Endothelial cell of umbilical vein (primary cell): ENCODE results near the gene CFAP57. TPM values are rescaled to one million over a fixed set of nuclear protein-coding genes. Genes with fewer than 3 reads are reported as not detected.

ENCODE experiments used
- BruUV-seq: library from RNA; stranded (reverse); fragments of 400-500 nt; replicated peaks from 2 replicates; lab custom pipeline; 2021; lab: Mats Ljungman, UMichigan
- CTCF ChIA-PET: fragments of 300-600, 350-600 bp; sonication (Branson Sonifier 250); formaldehyde crosslinking; loops from one replicate; lab custom pipeline; 2021; ENCODE audit warnings: antibody characterized with exemption, inconsistent platforms; lab: Charles Lee
- POLR2A ChIA-PET: fragments of 300-600, 350-600 bp; sonication (Branson Sonifier 250); formaldehyde crosslinking; loops from one replicate; lab custom pipeline; 2021; ENCODE audit warnings: antibody characterized with exemption, inconsistent platforms; lab: Charles Lee
- DNase-seq: peaks from one replicate; pipeline ENCODE4 v3.0.0-alpha.2; 2011; ENCODE audit warnings: low read depth, low spot score
- FAIRE-seq: peaks from 2 replicates; lab custom pipeline; 2011; peaks lifted over from hg19 to GRCh38; lab: Jason Lieb, UNC
- H2AFZ ChIP-seq: 2 replicates; pipeline ENCODE4 v1.6.0; 2012; ENCODE audit warnings: low read depth, low read length, control low read depth, inconsistent platforms
- H3K27ac ChIP-seq: 2 replicates; pipeline ENCODE4 v1.5.1; 2011; ENCODE audit warnings: low read depth, mild to moderate bottlenecking, control low read depth, low read length, moderate library complexity; ENCODE audit not compliant: insufficient read depth
- H3K27me3 ChIP-seq, 2 experiments: 2 replicates each; pipeline versions ENCODE4 v1.6.0 to v1.6.1; 2011; ENCODE audit warnings: low read length in 2 of 2, mixed read lengths in 1 of 2; ENCODE audit not compliant: control insufficient read depth in 2 of 2, insufficient read depth in 2 of 2
- H3K36me3 ChIP-seq, 2 experiments: 2 replicates in 1 of 2; 3 replicates in 1 of 2; pipeline ENCODE4 v1.5.1; 2011; ENCODE audit warnings: low read length in 2 of 2, mild to moderate bottlenecking in 1 of 2, moderate library complexity in 1 of 2; ENCODE audit not compliant: control insufficient read depth in 2 of 2, insufficient read depth in 2 of 2; ENCODE audit errors: extremely low read depth in 1 of 2
- H3K4me1 ChIP-seq: 3 replicates; pipeline ENCODE4 v1.5.1; 2011; ENCODE audit warnings: mild to moderate bottlenecking, low read length; ENCODE audit not compliant: control insufficient read depth, insufficient read depth; ENCODE audit errors: extremely low read depth
- H3K4me2 ChIP-seq: 2 replicates; pipeline ENCODE4 v1.6.1; 2011; ENCODE audit warnings: low read length, control low read depth, mixed read lengths; ENCODE audit not compliant: insufficient read depth
- H3K4me3 ChIP-seq, 3 experiments: fragments of 200-600 bp in 1 of 3; sonication (generic), shearing (Covaris generic) in 1 of 3; replicated peaks in 1 of 3; 2 replicates each; pipeline ENCODE4 v1.5.1; 2011 to 2016; ENCODE audit warnings: control low read depth in 3 of 3, low read length in 3 of 3, mild to moderate bottlenecking in 2 of 3, inconsistent platforms in 1 of 3, low read depth in 1 of 3, moderate library complexity in 1 of 3; ENCODE audit not compliant: insufficient read depth in 1 of 3
- H3K79me2 ChIP-seq: 2 replicates; pipeline ENCODE4 v1.6.0; 2012; ENCODE audit warnings: low read length, inconsistent platforms; ENCODE audit not compliant: control insufficient read depth, insufficient read depth
- H3K9ac ChIP-seq: replicated peaks from 2 replicates; pipeline ENCODE3; 2011; ENCODE audit warnings: low read length, control low read depth; ENCODE audit not compliant: insufficient read depth; ENCODE audit errors: extremely low read depth
- H3K9me1 ChIP-seq: replicated peaks from 3 replicates; pipeline ENCODE4 v1.6.0; 2011; ENCODE audit warnings: mild to moderate bottlenecking, low read length; ENCODE audit not compliant: control insufficient read depth, insufficient read depth; ENCODE audit errors: extremely low read depth
- H3K9me3 ChIP-seq: replicated peaks from 2 replicates; pipeline ENCODE4 v1.5.1; 2012; ENCODE audit warnings: low read length, inconsistent platforms; ENCODE audit not compliant: control insufficient read depth, insufficient read depth
- H4K20me1 ChIP-seq: replicated peaks from 2 replicates; pipeline ENCODE3; 2011; ENCODE audit warnings: mild to moderate bottlenecking, low read length; ENCODE audit not compliant: control insufficient read depth, insufficient read depth; ENCODE audit errors: extremely low read depth
- EZH2 ChIP-seq: IDR thresholded peaks from 2 replicates; pipeline ENCODE4 v1.6.1; 2012; ENCODE audit warnings: borderline replicate concordance, low read depth, mild to moderate bottlenecking, moderate library complexity, low read length, inconsistent platforms; ENCODE audit not compliant: severe bottlenecking
- FOS ChIP-seq: IDR thresholded peaks from 2 replicates; pipeline ENCODE4 v1.6.1; 2011; ENCODE audit warnings: mild to moderate bottlenecking, low read length, moderate library complexity, borderline replicate concordance; ENCODE audit not compliant: insufficient read depth
- GATA2 ChIP-seq: IDR thresholded peaks from 2 replicates; pipeline ENCODE4 v1.7.0; 2011; ENCODE audit warnings: low read depth, mild to moderate bottlenecking, moderate library complexity, mixed read lengths, low read length; ENCODE audit not compliant: insufficient read length, insufficient read depth
- JUN ChIP-seq: IDR thresholded peaks from 2 replicates; pipeline ENCODE4 v1.6.1; 2011; ENCODE audit warnings: borderline replicate concordance, low read depth; ENCODE audit not compliant: insufficient read length, insufficient read depth
- MYC ChIP-seq: IDR thresholded peaks from one replicate; pipeline ENCODE4 v1.6.1; 2011; ENCODE audit warnings: mild to moderate bottlenecking, low read depth, low read length
- POLR2A ChIP-seq: IDR thresholded peaks from 2 replicates; pipeline ENCODE4 v1.6.1; 2012; ENCODE audit warnings: low read depth, mild to moderate bottlenecking, control low read depth, low read length
- POLR2AphosphoS5 ChIP-seq: IDR thresholded peaks from 2 replicates; pipeline ENCODE4 v1.6.1; 2012; ENCODE audit warnings: low read depth, mild to moderate bottlenecking, control low read depth, low read length, moderate library complexity; ENCODE audit not compliant: insufficient read depth
- dilution Hi-C: fragments of 300-500 bp; cut with MboI; formaldehyde crosslinking; loops from one replicate; pipeline ENCODE4 v1.15.0; 2019; ENCODE audit warnings: low sequenced_read_pairs; ENCODE audit not compliant: extremely low pct_ligation_motif_present
- intact Hi-C: fragments of 100-400 bp; cut with micrococcal nuclease; formaldehyde crosslinking; loops from one replicate; pipeline ENCODE4 v1.10.0; 2022
- polyA plus RNA-seq, 4 experiments: library from polyadenylated mRNA; depleted of rRNA in 3 of 4; stranded (reverse) in 3 of 4; unstranded in 1 of 4; fragments of >200 nt; gene quantifications; 2 replicates each; pipeline versions ENCODE4 v1.2.1 to v1.2.3, GENCODE V29; 2011 to 2012; ENCODE audit warnings: missing spikeins in 1 of 4
- total RNA-seq: library from RNA; stranded (reverse); gene quantifications from 2 replicates; pipeline ENCODE4 v1.2.3, GENCODE V29; 2021

CFAP57 gene
- total and polyA plus RNA-seq, 2 donors (not counting 3 experiments of a cell fraction or from before 2014, with no cell fraction given), result 0.88 to 0.91 TPM

DNA sequence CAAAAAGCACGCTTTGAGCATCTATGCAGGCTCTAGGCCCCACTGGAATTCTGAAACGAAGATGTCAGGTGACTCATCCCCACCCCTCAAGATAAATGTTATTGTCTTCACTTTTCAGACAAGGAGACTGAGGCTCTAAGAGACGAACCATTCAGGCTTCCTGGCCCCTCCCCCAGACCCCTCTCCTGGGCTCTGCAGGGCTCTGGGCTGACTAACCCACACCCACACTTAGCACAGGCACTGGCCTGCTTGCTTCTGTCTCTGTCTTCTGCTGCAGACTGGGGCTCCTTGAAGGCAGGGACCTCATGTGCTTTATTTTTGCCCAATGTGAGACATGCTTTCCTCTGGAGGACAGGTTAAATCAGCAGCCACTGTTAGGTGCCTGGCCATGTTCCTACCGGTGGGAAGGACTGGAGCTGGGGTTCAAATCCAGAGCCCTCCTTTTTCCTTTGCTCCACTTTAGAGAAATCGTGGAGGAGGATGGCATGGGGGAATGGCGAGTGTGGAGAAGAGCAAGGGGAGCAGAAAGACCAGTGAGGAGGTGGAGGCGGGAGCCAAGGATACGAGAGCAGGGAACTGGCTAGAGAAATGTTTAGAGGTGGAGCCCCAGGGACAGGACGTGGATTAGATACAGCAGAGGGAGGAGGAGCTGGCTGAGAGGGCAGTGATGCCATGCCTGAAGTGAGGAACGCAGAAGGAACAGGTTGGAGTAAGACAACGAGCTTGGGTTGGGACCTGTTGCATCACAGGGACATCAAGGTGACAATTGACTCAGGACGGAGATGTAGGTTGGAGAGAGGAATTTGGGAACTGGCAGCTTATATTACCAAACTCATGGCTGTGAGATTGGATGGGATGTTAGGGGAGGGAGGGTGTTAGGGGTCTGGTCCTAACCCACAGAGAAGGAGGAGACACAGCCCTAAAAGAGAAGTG lies 99.3 kb downstream of the CFAP57 start:
- intact Hi-C loops, result no loop called here
- Histone ChIP-seq H3K9me3 (no peaks in the 10 kb centered on the region), H3K27ac (no peak overlapping the region), H2AFZ (no peak overlapping the region), H3K4me1 (peaks cover 3% of the 10 kb centered on the region), H3K4me2 (no peak overlapping the region), H3K79me2 (no peaks in the 10 kb centered on the region), H4K20me1 (no peaks in the 10 kb centered on the region), H3K4me3 (no peak overlapping the region), H3K9ac (no peak overlapping the region), H3K36me3 (no peaks in the 10 kb centered on the region), H3K9me1 (no peaks in the 10 kb centered on the region), H3K27me3 (no peaks in the 10 kb centered on the region)
- POLR2A ChIA-PET, result no interaction called here
- dilution Hi-C loops, result no loop called here
- FAIRE-seq (no peak), DNase-seq (no peak)
- no peak for TF ChIP-seq POLR2A
- TF ChIP-seq GATA2, result no peak
- TF ChIP-seq EZH2, result no peak
- no peak for TF ChIP-seq JUN
- TF ChIP-seq FOS, result no peak
- no peak for TF ChIP-seq MYC
- TF ChIP-seq POLR2AphosphoS5, result no peak
- CTCF ChIA-PET, result interaction anchor here (1.0 kb wide), 2 partner anchors 22 to 30 kb away, joined by 3 read pairs; partner anchors contain the start of gene TIE1
- no TSS peak for BruUV-seq
